MM.1S (cell line): ENCODE results near the gene TTLL10.

Experiments
- CTCF ChIP-seq: fragments of 300-600 bp; sonication (generic); IDR thresholded peaks from 2 replicates; pipeline ENCODE4 v1.5.1; 2016; ENCODE audit warnings: antibody characterized with exemption, low read length, mixed read lengths
- EZH2 ChIP-seq: fragments of 300-600 bp; sonication (generic); optimal IDR thresholded peaks from 2 replicates; pipeline ENCODE3; 2017; ENCODE audit warnings: low read depth, mild to moderate bottlenecking, antibody characterized with exemption, low read length, mixed read lengths

- TF ChIP-seq CTCF (no peak), EZH2 (no peak)
These were observed 37.3 kb downstream of the TTLL10 start for GRCh38 chr1:1210726-1211540.
